Stimulated activated naive CD8-positive, alpha-beta T cell treated with anti-CD3 and anti-CD28 coated beads, Interleukin-15, amount 100 ng/mL, for 72 hours (primary cell): ENCODE data around the gene OBP2B.
"Not testable (repeated sequence)": the region's sequence is repeated elsewhere in the genome, so short reads cannot be mapped to it uniquely, and the experiment has no call there.

Source experiments
- ATAC-seq: fragments of 150-1000 bp; cut with Tn5 transposase; 2 replicates; pipeline ENCODE4 v1.10.0; 2021; ENCODE audit warnings: mild to moderate bottlenecking, moderate library complexity
- DNase-seq, 2 donors: peaks; one replicate each; pipeline ENCODE4 v3.0.0; 2021 to 2022
- H3K27ac Mint-ChIP-seq, 2 donors: one replicate each; pipeline ENCODE4 v1.8.0; 2022; ENCODE audit warnings: mild to moderate bottlenecking in 2 of 2, mixed read lengths in 2 of 2, moderate library complexity in 2 of 2
- H3K27me3 Mint-ChIP-seq: one replicate; pipeline ENCODE4 v1.8.0; 2022; ENCODE audit warnings: mixed read lengths
- H3K4me1 Mint-ChIP-seq: one replicate; pipeline ENCODE4 v1.8.0; 2022; ENCODE audit warnings: mild to moderate bottlenecking, mixed read lengths
- H3K4me3 Mint-ChIP-seq, 2 donors: one replicate each; pipeline ENCODE4 v1.8.0; 2022; ENCODE audit warnings: mild to moderate bottlenecking in 2 of 2, mixed read lengths in 2 of 2, moderate library complexity in 1 of 2
- H3K9me3 Mint-ChIP-seq, 2 donors: one replicate each; pipeline ENCODE4 v1.8.0; 2022; ENCODE audit warnings: mixed read lengths in 2 of 2

OBP2B gene

GRCh38 chr9:133171161-133171961 lies 37.7 kb downstream of the OBP2B start:
- H3K9me3 Mint-ChIP-seq = no peaks in the 10 kb centered on the region
- no peak for DNase-seq
- H3K27ac Mint-ChIP-seq = no peak overlapping the region
- no peak overlapping the region for H3K4me3 Mint-ChIP-seq
- H3K27me3 Mint-ChIP-seq = no peaks in the 10 kb centered on the region
- no peak for ATAC-seq
- no peaks in the 10 kb centered on the region for H3K4me1 Mint-ChIP-seq

DNA sequence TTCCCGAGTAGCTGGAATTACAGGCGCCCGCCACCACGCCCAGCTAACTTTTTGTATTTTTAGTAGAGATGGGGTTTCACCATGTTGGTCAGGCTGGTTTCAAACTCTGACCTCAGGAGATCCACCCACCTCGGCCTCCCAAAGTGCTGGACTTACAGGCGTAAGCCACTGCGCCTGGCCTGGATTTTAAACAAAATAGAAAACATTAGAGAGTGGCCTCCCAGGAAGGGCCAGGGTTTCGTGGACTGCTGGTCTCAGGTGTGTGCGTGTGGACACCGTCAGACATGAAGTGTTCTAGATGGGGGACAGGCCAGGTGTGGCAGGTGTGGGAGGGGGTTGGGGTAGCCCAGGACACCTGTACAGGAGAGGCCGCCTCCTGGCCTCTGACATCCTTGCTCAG lies 38.3 kb downstream of the OBP2B start:
- H3K4me3 Mint-ChIP-seq = no peak overlapping the region
- no peak for DNase-seq

DNA sequence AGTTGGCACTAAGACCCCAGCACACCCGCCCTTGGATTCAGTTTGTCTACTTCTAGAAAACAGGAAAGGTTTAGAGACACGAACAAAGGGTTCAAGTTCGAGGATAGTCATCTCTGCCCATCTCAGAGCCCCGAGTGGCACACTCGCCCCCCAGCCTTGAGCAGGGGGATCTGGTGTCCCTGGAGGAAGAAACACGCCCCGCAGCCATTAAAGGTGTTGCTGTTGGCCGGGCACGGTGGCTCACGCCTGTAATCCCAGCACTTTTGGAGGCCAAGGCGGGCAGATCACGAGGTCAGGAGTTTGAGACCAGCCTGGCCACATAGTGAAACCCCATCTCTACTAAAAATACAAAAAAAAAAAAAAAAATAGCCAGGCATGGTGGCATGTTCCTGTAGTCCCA lies 39.4 kb downstream of the OBP2B start:
- H3K9me3 Mint-ChIP-seq, H3K27me3 Mint-ChIP-seq, H3K27ac Mint-ChIP-seq, ATAC-seq, DNase-seq, H3K4me1 Mint-ChIP-seq, H3K4me3 Mint-ChIP-seq: not testable (repeated sequence)

More for the DNA sequence above, 38.3 kb downstream of the OBP2B start:
- no peak overlapping the region for H3K27ac Mint-ChIP-seq
- H3K9me3 Mint-ChIP-seq = no peaks in the 10 kb centered on the region
- H3K4me1 Mint-ChIP-seq = no peaks in the 10 kb centered on the region
- no peak for ATAC-seq
- no peaks in the 10 kb centered on the region for H3K27me3 Mint-ChIP-seq

- H3K27me3 Mint-ChIP-seq = no peaks in the 10 kb centered on the region
- peaks cover 2% of the 10 kb centered on the region for H3K4me1 Mint-ChIP-seq
- H3K9me3 Mint-ChIP-seq = no peaks in the 10 kb centered on the region
- H3K27ac Mint-ChIP-seq = no peak overlapping the region
- DNase-seq = no peak
- no peak for ATAC-seq
- H3K4me3 Mint-ChIP-seq = no peak overlapping the region
These were observed 39.9 kb downstream of the OBP2B start for GRCh38 chr9:133169102-133169501.

DNA sequence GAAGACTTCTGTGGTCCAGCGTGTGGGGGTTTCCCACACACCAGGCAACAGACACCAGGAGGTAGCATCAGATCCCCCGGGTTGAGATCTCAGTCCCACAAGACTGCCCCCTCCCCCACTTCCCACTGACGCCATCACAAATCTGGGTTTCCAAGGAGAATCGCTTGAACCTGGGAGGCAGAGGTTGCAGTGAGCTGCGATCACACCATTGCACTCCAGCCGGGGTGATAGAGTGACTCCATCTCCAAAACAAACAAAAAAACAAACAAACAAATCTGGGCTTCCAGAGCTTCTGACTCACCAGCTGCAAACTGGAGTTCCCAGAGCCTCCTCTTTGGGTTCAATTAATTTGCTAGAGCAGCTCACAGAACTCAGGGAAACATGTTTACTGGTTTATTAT lies 40.6 kb downstream of the OBP2B start:
- Mint-ChIP-seq H3K27me3 (no peaks in the 10 kb centered on the region), H3K4me3 (no peak overlapping the region), H3K4me1 (peaks cover 8% of the 10 kb centered on the region), H3K27ac (no peak overlapping the region), H3K9me3 (no peaks in the 10 kb centered on the region)
- ATAC-seq = no peak
- DNase-seq = no peak

DNA sequence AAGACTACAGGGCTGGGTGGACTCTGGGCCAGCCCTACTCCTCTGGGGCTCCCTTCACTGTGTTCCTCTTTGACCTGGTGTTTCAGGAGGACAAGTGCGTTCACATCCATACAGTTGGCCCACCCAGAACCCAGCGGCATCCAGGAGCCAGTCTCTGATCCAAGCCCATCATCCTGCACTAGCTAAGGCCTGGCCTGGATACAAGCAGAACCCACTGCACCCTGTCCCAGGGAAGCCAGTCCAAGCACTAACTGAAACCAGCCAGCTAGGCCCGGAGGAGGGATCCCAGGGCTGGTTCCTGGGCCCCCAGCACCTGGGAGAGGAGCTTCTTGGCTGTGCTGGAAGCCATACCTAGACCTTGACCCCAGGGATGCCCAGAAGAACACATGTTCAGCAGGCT lies 41.3 kb downstream of the OBP2B start:
- Mint-ChIP-seq H3K4me1 (peaks cover 12% of the 10 kb centered on the region), H3K9me3 (no peaks in the 10 kb centered on the region), H3K27me3 (peaks cover 3% of the 10 kb centered on the region), H3K27ac (no peak overlapping the region), H3K4me3 (no peak overlapping the region)
- ATAC-seq (no peak), DNase-seq (no peak)

DNA sequence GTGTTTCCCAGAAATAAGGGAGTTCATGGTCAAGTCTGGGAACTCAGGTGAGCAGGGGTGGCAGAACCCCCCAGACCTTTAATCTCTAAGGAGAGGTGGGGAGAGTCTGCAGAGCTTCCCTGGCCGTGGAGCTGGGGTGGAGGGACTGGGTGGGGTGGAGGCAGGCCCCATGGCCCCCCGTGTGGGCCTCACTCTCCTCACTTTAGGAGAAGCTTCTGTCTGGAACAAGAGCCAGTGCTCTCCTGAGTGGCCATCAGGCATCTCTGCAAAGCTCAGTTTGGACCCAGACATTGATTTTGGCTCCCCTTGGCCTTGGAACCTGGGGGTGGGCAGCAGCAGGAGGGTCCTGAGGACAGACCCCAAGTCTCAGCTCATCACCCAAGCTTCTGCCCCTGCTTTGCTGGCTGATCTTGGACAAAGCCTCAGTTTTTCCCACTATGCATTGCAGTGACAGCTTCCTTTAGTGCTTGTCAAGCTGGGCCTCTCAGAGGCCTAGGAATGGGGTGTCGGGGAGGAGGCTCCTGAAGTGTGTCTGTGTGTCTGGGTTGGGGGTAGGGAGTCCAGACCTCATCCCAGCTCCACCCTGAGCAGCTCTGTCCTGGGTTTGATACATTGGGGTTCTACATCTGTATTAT lies 41.8 kb downstream of the OBP2B start:
- H3K27me3 Mint-ChIP-seq = peaks cover 6% of the 10 kb centered on the region
- no peaks in the 10 kb centered on the region for H3K9me3 Mint-ChIP-seq
- no peak overlapping the region for H3K4me3 Mint-ChIP-seq
- DNase-seq (no peak), ATAC-seq (no peak)
- H3K4me1 Mint-ChIP-seq = peaks cover 14% of the 10 kb centered on the region
- no peak overlapping the region for H3K27ac Mint-ChIP-seq

DNA sequence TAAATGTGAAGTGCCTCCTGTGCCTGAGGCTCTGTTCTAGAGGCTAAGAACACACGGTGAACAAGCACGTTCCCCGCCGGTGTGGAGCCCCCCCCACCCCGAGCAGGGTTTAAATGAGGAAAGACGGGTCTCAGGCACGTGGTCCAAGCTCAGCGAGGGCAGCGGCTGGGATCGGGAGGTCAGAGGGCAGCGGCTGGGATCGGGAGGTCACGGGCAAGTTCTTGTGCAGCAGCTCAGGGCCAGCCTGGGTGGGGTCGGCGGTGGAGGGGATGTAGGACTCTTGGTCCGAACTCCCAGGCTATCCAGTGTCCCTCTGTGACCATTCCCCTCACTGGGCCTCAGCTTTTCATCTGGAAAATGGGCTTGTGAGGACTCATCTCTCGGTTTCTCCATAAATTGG lies 42.7 kb downstream of the OBP2B start:
- ATAC-seq (no peak), DNase-seq (no peak)
- Mint-ChIP-seq H3K4me1 (peaks cover 19% of the 10 kb centered on the region), H3K9me3 (no peaks in the 10 kb centered on the region), H3K27me3 (peaks cover 14% of the 10 kb centered on the region), H3K4me3 (no peak overlapping the region), H3K27ac (peak overlapping the region in 1 of 2 donors; percentile 61)

GRCh38 chr9:133165452-133165730 lies 43.7 kb downstream of the OBP2B start:
- H3K9me3 Mint-ChIP-seq = no peaks in the 10 kb centered on the region
- no peak overlapping the region for H3K4me3 Mint-ChIP-seq
- ATAC-seq (no peak), DNase-seq (no peak)
- H3K27ac Mint-ChIP-seq = no peak overlapping the region
- peaks cover 18% of the 10 kb centered on the region for H3K27me3 Mint-ChIP-seq
- H3K4me1 Mint-ChIP-seq = peaks cover 23% of the 10 kb centered on the region

- Mint-ChIP-seq H3K4me1 (peaks cover 23% of the 10 kb centered on the region), H3K27ac (no peak overlapping the region), H3K4me3 (peak overlapping the region; percentile 85 to 88), H3K9me3 (no peaks in the 10 kb centered on the region), H3K27me3 (peaks cover 18% of the 10 kb centered on the region)
- no peak for ATAC-seq
- DNase-seq = no peak
These were observed 44.9 kb downstream of the OBP2B start for GRCh38 chr9:133164191-133164590.

GRCh38 chr9:133163504-133164172 lies 45.4 kb downstream of the OBP2B start, which contains the start of gene GBGT1:
Gene GBGT1, minus strand, starts transcription at chr9:133163914. Its CDS starts 1,502 bp downstream, at chr9:133162412.
- peaks cover 18% of the 10 kb centered on the region for H3K27me3 Mint-ChIP-seq
- H3K9me3 Mint-ChIP-seq = no peaks in the 10 kb centered on the region
- H3K4me1 Mint-ChIP-seq = peaks cover 23% of the 10 kb centered on the region
- peak within 1 kb of the TSS; percentile 85 to 88 for H3K4me3 Mint-ChIP-seq
- peak; percentile 71 for ATAC-seq
- peak within 1 kb of the TSS in 1 of 2 donors; percentile 52 for H3K27ac Mint-ChIP-seq
- peak in 1 of 2 donors; percentile 15 for DNase-seq

GRCh38 chr9:133162861-133163503 lies 46.1 kb downstream of the OBP2B start:
- ATAC-seq (peak; percentile 33), DNase-seq (no peak)
- peaks cover 23% of the 10 kb centered on the region for H3K4me1 Mint-ChIP-seq
- no peak overlapping the region for H3K27ac Mint-ChIP-seq
- peaks cover 18% of the 10 kb centered on the region for H3K27me3 Mint-ChIP-seq
- H3K4me3 Mint-ChIP-seq = peak overlapping the region; percentile 49 to 70
- H3K9me3 Mint-ChIP-seq = no peaks in the 10 kb centered on the region

- DNase-seq = no peak
- peaks cover 23% of the 10 kb centered on the region for H3K4me1 Mint-ChIP-seq
- peaks cover 18% of the 10 kb centered on the region for H3K27me3 Mint-ChIP-seq
- H3K4me3 Mint-ChIP-seq = peak overlapping the region in 1 of 2 donors; percentile 5
- H3K27ac Mint-ChIP-seq = no peak overlapping the region
- ATAC-seq = no peak
- H3K9me3 Mint-ChIP-seq = no peaks in the 10 kb centered on the region
These were observed 47.5 kb downstream of the OBP2B start for GRCh38 chr9:133161547-133161950.

GRCh38 chr9:133160742-133161546 lies 48.1 kb downstream of the OBP2B start:
- ATAC-seq (peak; percentile 66), DNase-seq (peak in 1 of 2 donors; percentile 44)
- H3K27me3 Mint-ChIP-seq = peaks cover 18% of the 10 kb centered on the region
- H3K4me1 Mint-ChIP-seq = peaks cover 23% of the 10 kb centered on the region
- no peak overlapping the region for H3K27ac Mint-ChIP-seq
- H3K9me3 Mint-ChIP-seq = no peaks in the 10 kb centered on the region
- no peak overlapping the region for H3K4me3 Mint-ChIP-seq

GRCh38 chr9:133158695-133159094 lies 50.4 kb downstream of the OBP2B start:
- ATAC-seq (no peak), DNase-seq (no peak)
- H3K4me1 Mint-ChIP-seq = peaks cover 17% of the 10 kb centered on the region
- H3K4me3 Mint-ChIP-seq = no peak overlapping the region
- H3K9me3 Mint-ChIP-seq = no peaks in the 10 kb centered on the region
- H3K27me3 Mint-ChIP-seq = peaks cover 18% of the 10 kb centered on the region
- H3K27ac Mint-ChIP-seq = no peak overlapping the region
